Cardiac septum (tissue), 1 donor: ENCODE results near the gene BRAT1. TPM values are rescaled to one million over a fixed set of nuclear protein-coding genes. Genes with fewer than 3 reads are reported as not detected.

Source experiments
- DNase-seq: peaks from one replicate; pipeline ENCODE4 v3.0.0-alpha.2; 2020; ENCODE audit warnings: low spot score
- intact Hi-C: fragments of 100-400 bp; cut with DNase I; formaldehyde crosslinking; loops from one replicate; pipeline ENCODE4 v1.14.0; 2022
- total RNA-seq: library from RNA; stranded (reverse); fragmentation: NEBNext Ultra II Directional; extraction: Animal tissue kit (Norgen Biotek cat#: 25700); gene quantifications from one replicate; pipeline ENCODE4 v1.2.1, GENCODE V29; 2021
- donor health status: DM: no; HTN: no; CAD: no.

BRAT1 gene
- total RNA-seq, 1 donor from 2014 or later: 12.8 TPM

- DNase-seq: no peak
- intact Hi-C loops: no loop called here
Observed at GRCh38 chr7:2517026-2517425, 38.3 kb downstream of the BRAT1 start.

GRCh38 chr7:2516194-2516555 is 39.1 kb downstream of the BRAT1 start:
- intact Hi-C loops: no loop called here
- DNase-seq: no peak

DNA sequence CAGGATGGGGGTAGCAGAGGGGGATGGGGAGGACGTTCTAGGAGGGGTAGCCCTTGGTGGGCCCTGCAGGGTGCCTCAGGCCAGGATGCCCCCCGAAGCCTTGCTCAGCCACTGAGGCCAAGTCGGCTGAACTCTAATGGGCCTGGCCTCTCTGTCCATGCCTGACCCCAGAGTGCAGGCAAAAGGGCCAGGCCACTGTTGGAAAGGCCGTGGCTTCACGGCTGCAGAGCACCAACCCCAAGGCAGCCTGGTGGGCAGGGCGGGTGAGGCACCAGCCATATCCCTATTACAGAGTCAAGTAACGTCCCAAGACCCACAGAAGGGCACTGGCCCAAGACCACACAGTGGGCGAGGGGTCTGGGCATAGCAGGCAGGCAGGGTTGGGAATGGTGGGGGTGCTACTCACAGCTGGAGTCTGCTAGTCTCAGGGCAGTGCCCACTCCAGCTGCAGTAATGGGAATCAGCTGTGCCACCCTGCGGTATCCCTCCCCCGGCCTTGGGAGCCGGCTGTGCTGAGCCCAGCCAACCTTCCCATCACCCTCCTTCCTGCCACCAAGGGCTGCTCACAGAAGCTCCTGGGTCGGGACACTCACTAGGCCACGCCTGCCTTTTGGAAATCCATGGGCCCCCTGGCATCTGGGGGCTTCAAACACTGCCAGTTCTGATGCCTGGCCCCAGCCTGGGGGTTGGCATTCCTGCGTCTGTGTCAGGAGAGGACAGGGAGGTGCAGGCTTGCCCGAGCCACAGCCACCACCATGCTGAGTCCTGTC is 39.7 kb downstream of the BRAT1 start:
- DNase-seq: no peak
- intact Hi-C loops: no loop called here

DNA sequence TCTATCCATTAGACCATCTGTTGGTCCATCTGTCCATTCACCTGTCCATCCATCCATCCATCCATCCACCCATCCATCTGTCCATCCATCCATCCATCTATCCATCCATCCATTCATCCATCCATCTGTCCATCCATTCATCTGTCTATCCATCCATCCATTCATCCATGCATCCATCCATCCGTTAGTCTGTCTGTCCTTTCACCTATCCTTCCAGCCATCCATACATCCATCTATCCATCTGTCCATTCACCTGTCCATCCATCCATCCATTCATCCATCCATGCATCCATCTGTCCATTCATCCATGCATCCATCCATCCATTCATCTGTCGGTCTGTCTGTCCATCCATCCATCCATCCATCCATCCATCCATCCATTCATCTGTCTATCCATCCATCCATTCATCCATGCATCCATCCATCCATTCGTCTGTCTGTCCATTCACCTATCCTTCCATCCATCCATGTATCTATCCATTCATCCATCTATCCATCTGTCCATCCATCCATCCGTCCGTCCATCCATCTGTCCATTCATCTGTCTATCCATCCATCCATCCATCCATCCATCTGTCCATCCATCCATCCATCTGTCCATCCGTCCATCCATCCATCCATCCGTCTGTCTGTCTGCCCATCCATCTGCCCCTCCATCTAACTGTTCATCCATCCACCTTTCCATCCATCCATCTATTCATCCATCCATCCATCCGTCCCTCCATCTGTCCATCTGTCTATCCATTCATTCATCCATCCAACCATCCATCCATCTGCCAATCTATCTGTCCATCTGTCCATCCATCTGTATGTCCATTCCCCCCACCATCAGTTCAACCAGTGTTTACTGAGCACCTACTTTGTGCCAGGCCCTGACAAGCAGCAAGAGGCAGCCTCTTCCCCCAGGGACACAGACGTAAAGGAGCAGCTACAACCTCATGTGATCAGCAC is 40.6 kb downstream of the BRAT1 start:
- intact Hi-C loops: no loop called here

DNA sequence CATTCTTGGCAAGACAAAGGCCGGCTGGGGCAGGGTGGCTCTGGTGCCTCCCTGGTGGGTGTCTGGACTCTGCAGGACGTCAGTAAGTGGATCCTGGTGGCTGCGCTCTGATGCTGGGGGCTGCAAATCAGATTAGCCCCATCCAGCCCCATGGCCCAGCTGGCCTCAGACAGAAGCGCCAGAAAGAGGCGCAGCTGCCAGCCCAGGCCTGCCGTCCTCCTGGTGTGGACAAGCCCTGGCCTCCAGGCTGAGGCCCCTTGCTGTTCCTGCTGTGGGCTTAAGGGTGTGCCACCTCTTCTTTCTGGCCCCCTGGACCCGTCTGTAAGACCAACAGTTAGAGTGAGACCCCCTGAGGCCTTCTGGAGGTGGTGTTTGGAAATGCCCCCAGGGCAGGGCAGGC is 41.6 kb downstream of the BRAT1 start:
- intact Hi-C loops: no loop called here
- no peak for DNase-seq

More for the DNA sequence above, 40.6 kb downstream of the BRAT1 start:
- no peak for DNase-seq

DNA sequence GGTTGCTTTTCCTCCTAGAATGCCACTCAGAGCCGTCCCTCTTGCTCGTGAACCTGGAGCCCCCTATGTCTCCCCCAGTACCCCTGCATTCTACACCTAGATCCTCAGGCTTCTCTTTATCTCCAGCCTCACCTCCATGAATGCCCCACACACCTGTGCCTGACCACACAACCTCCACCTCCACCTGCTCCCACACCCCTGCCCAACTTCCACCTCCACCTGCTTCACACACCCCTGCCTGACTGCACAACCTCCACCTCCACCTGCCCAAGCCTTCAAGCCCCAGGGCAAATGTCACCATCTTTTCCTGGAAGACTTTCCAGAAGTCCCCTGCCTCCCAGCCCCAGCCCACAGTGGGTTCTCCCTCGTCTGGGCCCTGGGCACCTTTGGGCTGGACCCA is 42.6 kb downstream of the BRAT1 start:
- DNase-seq: no peak
- intact Hi-C loops: no loop called here

GRCh38 chr7:2512179-2512661 is 43.1 kb downstream of the BRAT1 start:
- DNase-seq: no peak
- intact Hi-C loops: no loop called here

GRCh38 chr7:2511769-2512168 is 43.6 kb downstream of the BRAT1 start:
- intact Hi-C loops: no loop called here
- DNase-seq: no peak

DNA sequence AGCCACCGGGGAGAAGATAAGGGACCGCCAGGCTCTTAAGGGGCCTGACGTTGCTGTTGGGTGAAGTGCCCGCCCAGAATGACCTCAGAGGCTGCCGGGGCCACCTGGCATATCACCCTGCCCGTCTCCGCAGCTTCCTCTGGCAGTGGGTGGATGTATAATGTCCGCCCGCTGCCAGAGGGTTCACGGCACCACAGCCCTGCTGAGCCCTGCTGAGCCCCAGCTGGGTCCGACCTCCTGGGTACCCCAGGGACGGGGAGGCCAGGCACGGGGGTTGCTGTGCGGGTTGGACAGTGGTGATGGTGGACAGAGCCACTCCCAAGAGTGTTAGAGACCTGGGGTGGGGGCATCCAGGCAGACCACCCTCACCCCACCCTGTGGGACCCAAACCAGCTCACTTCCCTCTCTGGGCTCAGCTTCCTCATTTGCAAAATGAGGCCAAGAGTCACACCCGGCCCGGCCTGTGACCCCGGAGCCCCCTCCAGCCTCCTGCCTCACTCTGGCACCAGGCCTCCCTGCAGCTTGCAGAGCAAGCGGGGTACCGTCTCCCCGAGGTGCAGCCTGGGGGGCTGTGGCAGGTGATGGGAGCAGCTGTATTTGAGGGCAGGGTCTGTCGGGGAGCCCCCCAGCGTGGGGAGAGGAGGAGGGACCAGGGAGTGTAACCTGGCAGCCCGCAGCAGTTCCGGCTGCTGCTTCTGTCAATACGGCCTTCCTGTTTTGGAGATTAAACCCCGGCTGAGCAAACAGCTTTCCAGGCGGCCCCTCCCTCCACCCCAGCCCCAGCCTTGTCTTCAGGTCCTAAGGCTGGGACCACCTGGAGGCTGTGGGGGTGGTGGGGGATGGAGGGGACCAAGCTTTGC is 44.2 kb downstream of the BRAT1 start:
- intact Hi-C loops: no loop called here
- no peak for DNase-seq

- intact Hi-C loops: no loop called here
- DNase-seq: no peak
Observed at GRCh38 chr7:2510130-2510776, 45.1 kb downstream of the BRAT1 start.

GRCh38 chr7:2509298-2509906 is 45.9 kb downstream of the BRAT1 start:
- intact Hi-C loops: no loop called here
- no peak for DNase-seq

DNA sequence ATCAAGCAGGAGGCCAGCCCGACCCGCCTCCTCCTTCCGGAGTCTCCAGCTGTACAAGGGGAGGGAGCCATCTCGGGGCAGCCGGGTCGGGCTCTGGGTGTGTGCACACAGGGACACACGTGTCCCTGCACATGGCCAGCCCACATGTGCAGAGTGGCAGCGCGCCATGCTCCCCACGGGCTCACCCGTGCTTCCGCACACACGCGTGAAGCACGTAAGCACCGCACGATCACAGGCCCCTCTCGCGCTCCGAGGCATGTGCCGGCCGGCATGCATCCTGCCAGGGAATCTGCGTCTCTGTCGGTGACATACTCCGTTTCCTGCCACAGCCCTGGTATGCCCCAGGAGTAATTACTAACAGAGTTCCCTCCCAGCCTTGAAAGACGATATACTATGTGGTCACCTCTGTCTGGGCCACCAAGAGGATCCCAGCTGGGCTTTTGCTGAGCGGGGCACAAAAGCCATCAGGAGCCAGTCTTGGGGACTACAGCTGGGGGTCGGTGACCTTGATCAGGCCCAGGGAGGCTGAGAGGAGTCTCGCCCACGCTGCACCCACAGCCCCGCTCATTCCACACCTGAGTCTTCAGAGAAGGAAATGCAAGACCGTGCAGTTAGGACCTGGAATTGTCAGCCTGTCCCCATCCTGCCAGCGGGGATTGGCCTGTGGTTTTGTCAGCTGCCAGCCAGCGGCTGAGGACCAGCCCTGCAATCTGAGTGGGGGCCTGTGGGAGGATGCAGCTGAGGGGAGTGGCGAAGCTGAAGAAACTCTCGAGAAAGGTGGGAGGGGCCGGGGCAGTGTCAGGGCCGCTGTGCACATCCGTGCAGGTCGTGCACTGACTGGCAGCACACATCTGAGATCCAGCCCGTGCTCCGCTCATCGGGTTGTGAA is 46.8 kb downstream of the BRAT1 start:
- intact Hi-C loops: no loop called here
- no peak for DNase-seq

DNA sequence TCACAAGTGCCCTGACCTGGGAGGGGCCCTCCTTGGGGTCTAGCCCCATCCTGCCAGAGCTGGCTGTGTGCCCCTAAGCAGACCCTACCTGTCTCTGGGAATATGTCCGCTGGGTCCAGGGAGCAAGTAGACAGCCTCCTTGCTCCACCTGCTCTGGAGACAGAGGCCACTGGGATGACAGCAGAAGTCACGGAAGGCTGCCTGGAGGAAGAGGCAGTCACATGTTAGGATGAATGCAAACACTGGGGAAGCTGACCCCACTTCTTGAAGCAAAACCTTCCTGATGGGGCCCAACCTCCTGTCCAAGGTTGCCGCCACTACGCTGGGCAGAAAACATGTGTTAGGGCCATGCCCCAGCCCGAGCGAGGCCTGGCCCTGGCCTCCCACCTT is 47.4 kb downstream of the BRAT1 start:
- intact Hi-C loops: no loop called here
- no peak for DNase-seq

DNA sequence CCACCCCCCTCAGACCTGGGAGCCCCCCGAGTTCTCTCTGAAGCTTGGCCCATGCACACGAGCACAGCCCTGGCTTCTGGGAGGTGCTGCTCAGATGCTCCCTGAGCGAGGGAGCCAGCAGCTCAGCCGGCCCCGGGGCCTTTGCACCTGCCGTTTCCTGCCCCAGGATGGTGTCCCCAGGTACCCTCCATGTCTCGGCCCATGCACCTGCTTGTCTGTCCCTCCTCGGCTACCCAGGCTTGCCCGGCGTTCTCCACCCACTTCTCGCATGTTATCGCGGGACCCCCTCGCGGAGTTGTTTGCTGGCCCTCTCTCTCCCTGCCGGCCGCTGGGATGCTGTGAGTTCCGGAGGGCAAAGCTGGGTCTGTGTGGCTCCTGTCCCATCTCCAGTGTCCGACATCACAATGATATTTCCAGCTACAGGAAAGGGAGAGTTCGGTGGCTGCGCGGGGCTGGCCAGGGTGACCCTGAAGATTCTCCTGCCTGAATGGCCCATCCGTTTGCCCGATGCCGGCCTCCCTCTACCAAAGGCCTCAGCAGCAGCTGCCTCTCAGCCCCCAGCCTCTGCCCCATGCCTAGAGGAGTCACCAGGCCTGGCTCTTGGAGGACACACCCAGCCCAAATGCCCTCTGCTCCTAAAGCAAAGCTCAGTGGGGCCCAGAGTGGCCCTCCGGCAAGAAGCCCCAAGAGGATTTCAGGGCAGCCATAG is 48.0 kb downstream of the BRAT1 start:
- no peak for DNase-seq
- intact Hi-C loops: no loop called here

DNA sequence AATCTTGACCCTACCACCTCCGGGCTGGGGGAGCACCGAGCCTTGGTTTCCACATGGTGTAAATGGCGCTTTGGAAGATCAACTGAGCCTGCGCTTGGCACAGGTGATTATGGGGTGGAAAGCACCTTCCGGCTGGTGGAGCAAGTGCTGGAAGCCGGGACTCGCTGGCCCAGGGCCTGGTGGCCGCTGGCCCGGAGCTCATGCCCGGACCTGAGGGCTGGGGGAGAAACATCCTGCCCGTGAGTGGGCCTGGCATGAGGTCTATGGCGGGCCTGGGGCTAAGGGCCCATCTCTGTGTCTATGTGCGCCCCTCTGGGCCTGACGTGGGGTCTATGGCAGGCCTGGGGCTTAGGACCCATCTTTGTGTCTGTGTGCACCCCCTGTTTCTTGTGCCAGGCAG is 49.9 kb downstream of the BRAT1 start:
- DNase-seq: no peak
- intact Hi-C loops: no loop called here

- intact Hi-C loops: no loop called here
- DNase-seq: no peak
Observed at GRCh38 chr7:2504889-2505375, 50.4 kb downstream of the BRAT1 start.
